ENCODE data around the gene HS3ST3B1. TPM values are rescaled to one million over a fixed set of nuclear protein-coding genes. Genes with fewer than 3 reads are reported as not detected.

The HS3ST3B1 gene
- total RNA-seq, 1 donor, result 10.4 TPM

GRCh38 chr17:14297161-14297851 lies 3.6 kb upstream of the HS3ST3B1 start:
- H3K4me3 ChIP-seq (ENCODE audit: low read depth, low read length), result peak overlapping the region; percentile 54
- DNase-seq (ENCODE audit: low read depth), result peak; percentile 58
- peak; percentile 50 for TF ChIP-seq CTCF (IDR thresholded peaks at IDR 0.05; ENCODE audit: insufficient read depth, low read depth, low read length)

GRCh38 chr17:14298221-14298946 lies 2.5 kb upstream of the HS3ST3B1 start:
- no peak overlapping the region for H3K4me3 ChIP-seq (ENCODE audit: low read depth, low read length)
- TF ChIP-seq CTCF (IDR thresholded peaks at IDR 0.05; ENCODE audit: insufficient read depth, low read depth, low read length), result no peak
- no peak for DNase-seq (ENCODE audit: low read depth)

- TF ChIP-seq CTCF (IDR thresholded peaks at IDR 0.05; ENCODE audit: insufficient read depth, low read depth, low read length), result no peak
- peak overlapping the region; percentile 53 for H3K4me3 ChIP-seq (ENCODE audit: low read depth, low read length)
- DNase-seq (ENCODE audit: low read depth), result no peak
These were observed 2.0 kb upstream of the HS3ST3B1 start for GRCh38 chr17:14298947-14299279.

- H3K4me3 ChIP-seq (ENCODE audit: low read depth, low read length), result peak overlapping the region; percentile 53
- TF ChIP-seq CTCF (IDR thresholded peaks at IDR 0.05; ENCODE audit: insufficient read depth, low read depth, low read length), result no peak
- DNase-seq (ENCODE audit: low read depth), result peak; percentile 61
These were observed 1.4 kb upstream of the HS3ST3B1 start for GRCh38 chr17:14299280-14300141.

- H3K4me3 ChIP-seq (ENCODE audit: low read depth, low read length), result peak overlapping the region; percentile 98
- DNase-seq (ENCODE audit: low read depth), result no peak
- peak; percentile 15 for TF ChIP-seq CTCF (IDR thresholded peaks at IDR 0.05; ENCODE audit: insufficient read depth, low read depth, low read length)
These were observed 604 bp downstream of the HS3ST3B1 start for GRCh38 chr17:14301279-14302090.

GRCh38 chr17:14302091-14302430 lies 1.2 kb downstream of the HS3ST3B1 start:
- no peak for TF ChIP-seq CTCF (IDR thresholded peaks at IDR 0.05; ENCODE audit: insufficient read depth, low read depth, low read length)
- DNase-seq (ENCODE audit: low read depth), result peak; percentile 63
- peak overlapping the region; percentile 98 for H3K4me3 ChIP-seq (ENCODE audit: low read depth, low read length)
